HCT116 (cell line): ENCODE measurements around the gene SMARCAL1. TPM values are rescaled to one million over a fixed set of nuclear protein-coding genes. Genes with fewer than 3 reads are reported as not detected.

Experiments used
- ATAC-seq: fragments of 200-7000 bp; cut with Tn5 transposase; 2 replicates; pipeline ENCODE4 v1.9.1; 2020; ENCODE audit warnings: mild to moderate bottlenecking, moderate library complexity
- BruUV-seq: library from RNA; stranded (reverse); fragments of 400-500 nt; replicated peaks from 2 replicates; lab custom pipeline; 2021; lab: Mats Ljungman, UMichigan
- CTCF ChIA-PET: fragments of 300-600 bp; sonication (Branson Sonifier 250); formaldehyde crosslinking; loops from one replicate; lab custom pipeline; 2021; ENCODE audit warnings: antibody characterized with exemption; lab: Charles Lee
- POLR2A ChIA-PET: fragments of 300-600, 350-600 bp; sonication (Branson Sonifier 250); formaldehyde crosslinking; loops from one replicate; lab custom pipeline; 2021; ENCODE audit warnings: antibody characterized with exemption; lab: Charles Lee
- RAD21 ChIA-PET, 2 experiments: fragments of 300-600 bp; sonication (Branson Sonifier 250); formaldehyde crosslinking; loops; one replicate each; lab custom pipeline; 2023; ENCODE audit warnings: low total read pairs in 2 of 2; ENCODE audit not compliant: uncharacterized antibody in 2 of 2, unreplicated experiment in 2 of 2, low non-redundant PET in 1 of 2; lab: Charles Lee
- DNase-seq: peaks from one replicate; pipeline ENCODE4 v3.0.0-alpha.2; 2010; ENCODE audit warnings: low read depth, low spot score
- H2AFZ ChIP-seq: fragments of 200-600 bp; shearing (Covaris generic), sonication (generic); 2 replicates; pipeline ENCODE4 v1.6.1; 2017; ENCODE audit warnings: low read depth, mixed run types, mixed read lengths, antibody characterized with exemption, low read length; ENCODE audit not compliant: poor library complexity, severe bottlenecking
- H3K27ac ChIP-seq: 2 replicates; pipeline ENCODE4 v1.5.1; 2012; ENCODE audit warnings: low read depth, low read length
- H3K27me3 ChIP-seq: fragments of 200-600 bp; sonication (generic); 2 replicates; pipeline ENCODE4 v1.6.1; 2016; ENCODE audit warnings: mixed run types, low read length, mixed read lengths; ENCODE audit not compliant: insufficient read depth
- H3K36me3 ChIP-seq, 2 experiments: fragments of 200-500 bp in 1 of 2; fragments of 200-600 bp in 1 of 2; sonication (Bioruptor generic) in 1 of 2; sonication (generic) in 1 of 2; 2 replicates each; pipeline versions ENCODE4 v1.5.1 to v1.6.1; 2014 to 2016; ENCODE audit warnings: low read length in 2 of 2, inconsistent platforms in 1 of 2, mixed read lengths in 1 of 2, mixed run types in 1 of 2; ENCODE audit not compliant: insufficient read depth in 2 of 2, control insufficient read depth in 1 of 2
- H3K4me1 ChIP-seq, 2 experiments: fragments of 200-600 bp in 1 of 2; sonication (generic) in 1 of 2; 2 replicates each; pipeline versions ENCODE4 v1.5.1 to v1.6.1; 2012 to 2017; ENCODE audit warnings: low read length in 2 of 2, inconsistent platforms in 1 of 2, mild to moderate bottlenecking in 1 of 2, mixed read lengths in 1 of 2, mixed run types in 1 of 2, moderate library complexity in 1 of 2; ENCODE audit not compliant: insufficient read depth in 2 of 2, control insufficient read depth in 1 of 2
- H3K4me2 ChIP-seq: fragments of 200-600 bp; sonication (generic); 2 replicates; pipeline ENCODE4 v1.6.1; 2017; ENCODE audit warnings: mixed run types, low read length, mixed read lengths
- H3K4me3 ChIP-seq, 2 experiments: fragments of 200-600 bp in 1 of 2; sonication (generic) in 1 of 2; replicated peaks in 1 of 2; 2 replicates each; pipeline ENCODE4 v1.5.1; 2011 to 2016; ENCODE audit warnings: low read length in 2 of 2, control low read depth in 1 of 2, low read depth in 1 of 2, mild to moderate bottlenecking in 1 of 2, mixed read lengths in 1 of 2, mixed run types in 1 of 2
- H3K79me2 ChIP-seq: fragments of 200-600 bp; sonication (generic); 2 replicates; pipeline ENCODE4 v1.6.1; 2017; ENCODE audit warnings: mild to moderate bottlenecking, mixed run types, low read length, moderate library complexity, mixed read lengths; ENCODE audit not compliant: insufficient read depth
- H3K9ac ChIP-seq: fragments of 200-600 bp; sonication (generic); 2 replicates; pipeline ENCODE4 v1.6.1; 2016; ENCODE audit warnings: low read length, mixed read lengths
- H3K9me2 ChIP-seq: fragments of 200-600 bp; sonication (generic), shearing (Covaris generic); 2 replicates; pipeline ENCODE4 v1.6.1; 2017; ENCODE audit warnings: mixed run types, mild to moderate bottlenecking, moderate library complexity; ENCODE audit not compliant: insufficient read depth
- H3K9me3 ChIP-seq, 2 experiments: fragments of 200-500 bp in 1 of 2; fragments of 200-600 bp in 1 of 2; sonication (Bioruptor generic) in 1 of 2; sonication (generic) in 1 of 2; 2 replicates each; pipeline ENCODE4 v1.6.1; 2014 to 2017; ENCODE audit warnings: low read length in 2 of 2, mixed read lengths in 2 of 2, inconsistent platforms in 1 of 2, low read depth in 1 of 2, mild to moderate bottlenecking in 1 of 2, mixed run types in 1 of 2, moderate library complexity in 1 of 2; ENCODE audit not compliant: control insufficient read depth in 1 of 2, insufficient read depth in 1 of 2
- H4K20me1 ChIP-seq: fragments of 200-600 bp; sonication (generic), shearing (Covaris generic); 2 replicates; pipeline ENCODE4 v1.6.1; 2017; ENCODE audit warnings: mixed run types, mild to moderate bottlenecking, moderate library complexity; ENCODE audit not compliant: insufficient read depth
- CEBPB ChIP-seq: IDR thresholded peaks from 2 replicates; pipeline ENCODE4 v1.6.1; 2012; ENCODE audit warnings: low read depth
- EZH2 ChIP-seq: fragments of 200-600 bp; sonication (generic); IDR thresholded peaks from 2 replicates; pipeline ENCODE4 v1.6.1; 2017; ENCODE audit warnings: antibody characterized with exemption, mixed run types
- RAD21 ChIP-seq: IDR thresholded peaks from 2 replicates; pipeline ENCODE4 v1.6.1; 2012; ENCODE audit warnings: low read depth, mild to moderate bottlenecking
- SP1 ChIP-seq: IDR thresholded peaks from 2 replicates; pipeline ENCODE4 v1.6.1; 2012; ENCODE audit warnings: low read depth
- SRF ChIP-seq: IDR thresholded peaks from 2 replicates; pipeline ENCODE4 v1.6.1; 2012; ENCODE audit warnings: low read depth
- ZFX ChIP-seq: fragments of 450-650 bp; IDR thresholded peaks from 2 replicates; pipeline ENCODE4 v1.6.1; 2017
- intact Hi-C: fragments of 100-400 bp; cut with micrococcal nuclease; formaldehyde crosslinking; loops from 2 replicates; pipeline ENCODE4 v1.10.0; 2022
- total RNA-seq: library from RNA; stranded (reverse); gene quantifications from one replicate; pipeline ENCODE4 v1.2.1, GENCODE V29; 2021; ENCODE audit not compliant: unreplicated experiment
- TF ChIP-seq, protein P1 (sequence below), 3 experiments: fragments of 200-600 bp in 1 of 3; sonication (generic) in 1 of 3; IDR thresholded peaks in 2 of 3; conservative IDR thresholded peaks in 1 of 3; 2 replicates each; pipeline ENCODE4 v1.5.1; 2012 to 2017; ENCODE audit warnings: low read depth in 2 of 3, low read length in 2 of 3, antibody characterized with exemption in 1 of 3, borderline replicate concordance in 1 of 3, control low read depth in 1 of 3, mild to moderate bottlenecking in 1 of 3, mixed read lengths in 1 of 3, mixed run types in 1 of 3, moderate library complexity in 1 of 3; ENCODE audit not compliant: insufficient read depth in 1 of 3
- TF ChIP-seq, protein P2 (sequence below): IDR thresholded peaks from 2 replicates; pipeline ENCODE4 v1.6.1; 2012; ENCODE audit warnings: low read depth

Gene SMARCAL1
- total RNA-seq, 1 experiment from 2014 or later, result 18.0 TPM

- ChIA-PET POLR2A (interaction anchor here (1.4 kb wide), 1 partner anchor 144 kb away, joined by 4 read pairs; no protein-coding TSS in a partner anchor), RAD21 (interaction anchor here (1.2 to 1.7 kb wide), 3 partner anchors 143 to 147 kb away, joined by 4 to 10 read pairs (median 8); no protein-coding TSS in a partner anchor), CTCF (interaction anchor here (0.6 to 6.4 kb wide), 12 partner anchors 9 to 1194 kb away, joined by 3 to 142 read pairs (median 4); no protein-coding TSS in a partner anchor)
- no peaks in the 10 kb centered on the region for H4K20me1 ChIP-seq
- no peak overlapping the region for H3K27ac ChIP-seq
- no peak overlapping the region for H3K9ac ChIP-seq
- H3K4me3 ChIP-seq, result no peak overlapping the region
- H3K79me2 ChIP-seq, result no peaks in the 10 kb centered on the region
- no peaks in the 10 kb centered on the region for H3K9me2 ChIP-seq
- H2AFZ ChIP-seq, result no peak overlapping the region
- H3K27me3 ChIP-seq, result no peaks in the 10 kb centered on the region
- H3K36me3 ChIP-seq, result peaks cover 0 to 2% of the 10 kb centered on the region in 2 experiments; a peak in 1 of 4 replicates
- DNase-seq (peak; percentile 67), ATAC-seq (peak; percentile 88)
- no TSS peak for BruUV-seq
- intact Hi-C loops, result loop anchor here (1.0 to 5.0 kb wide), 4 partner anchors 147 to 1238 kb away; no protein-coding TSS in a partner anchor
- no peaks in the 10 kb centered on the region for H3K4me1 ChIP-seq
- TF ChIP-seq SP1 (no peak), ZFX (no peak), CEBPB (no peak), EZH2 (no peak), SRF (no peak), RAD21 (peak; percentile 80)
- TF ChIP-seq, protein P1, sequence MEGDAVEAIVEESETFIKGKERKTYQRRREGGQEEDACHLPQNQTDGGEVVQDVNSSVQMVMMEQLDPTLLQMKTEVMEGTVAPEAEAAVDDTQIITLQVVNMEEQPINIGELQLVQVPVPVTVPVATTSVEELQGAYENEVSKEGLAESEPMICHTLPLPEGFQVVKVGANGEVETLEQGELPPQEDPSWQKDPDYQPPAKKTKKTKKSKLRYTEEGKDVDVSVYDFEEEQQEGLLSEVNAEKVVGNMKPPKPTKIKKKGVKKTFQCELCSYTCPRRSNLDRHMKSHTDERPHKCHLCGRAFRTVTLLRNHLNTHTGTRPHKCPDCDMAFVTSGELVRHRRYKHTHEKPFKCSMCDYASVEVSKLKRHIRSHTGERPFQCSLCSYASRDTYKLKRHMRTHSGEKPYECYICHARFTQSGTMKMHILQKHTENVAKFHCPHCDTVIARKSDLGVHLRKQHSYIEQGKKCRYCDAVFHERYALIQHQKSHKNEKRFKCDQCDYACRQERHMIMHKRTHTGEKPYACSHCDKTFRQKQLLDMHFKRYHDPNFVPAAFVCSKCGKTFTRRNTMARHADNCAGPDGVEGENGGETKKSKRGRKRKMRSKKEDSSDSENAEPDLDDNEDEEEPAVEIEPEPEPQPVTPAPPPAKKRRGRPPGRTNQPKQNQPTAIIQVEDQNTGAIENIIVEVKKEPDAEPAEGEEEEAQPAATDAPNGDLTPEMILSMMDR (IDR thresholded peaks at IDR 0.05 in 2 of 3, conservative IDR thresholded peaks at IDR 0.05 in 1 of 3; ENCODE audit: borderline replicate concordance in 1 of 3, insufficient read depth in 1 of 3, low read depth in 2 of 3, low read length in 2 of 3), result peak; percentile 67 to 80 (median 76); a peak in 5 of 6 replicates
- TF ChIP-seq, protein P2, sequence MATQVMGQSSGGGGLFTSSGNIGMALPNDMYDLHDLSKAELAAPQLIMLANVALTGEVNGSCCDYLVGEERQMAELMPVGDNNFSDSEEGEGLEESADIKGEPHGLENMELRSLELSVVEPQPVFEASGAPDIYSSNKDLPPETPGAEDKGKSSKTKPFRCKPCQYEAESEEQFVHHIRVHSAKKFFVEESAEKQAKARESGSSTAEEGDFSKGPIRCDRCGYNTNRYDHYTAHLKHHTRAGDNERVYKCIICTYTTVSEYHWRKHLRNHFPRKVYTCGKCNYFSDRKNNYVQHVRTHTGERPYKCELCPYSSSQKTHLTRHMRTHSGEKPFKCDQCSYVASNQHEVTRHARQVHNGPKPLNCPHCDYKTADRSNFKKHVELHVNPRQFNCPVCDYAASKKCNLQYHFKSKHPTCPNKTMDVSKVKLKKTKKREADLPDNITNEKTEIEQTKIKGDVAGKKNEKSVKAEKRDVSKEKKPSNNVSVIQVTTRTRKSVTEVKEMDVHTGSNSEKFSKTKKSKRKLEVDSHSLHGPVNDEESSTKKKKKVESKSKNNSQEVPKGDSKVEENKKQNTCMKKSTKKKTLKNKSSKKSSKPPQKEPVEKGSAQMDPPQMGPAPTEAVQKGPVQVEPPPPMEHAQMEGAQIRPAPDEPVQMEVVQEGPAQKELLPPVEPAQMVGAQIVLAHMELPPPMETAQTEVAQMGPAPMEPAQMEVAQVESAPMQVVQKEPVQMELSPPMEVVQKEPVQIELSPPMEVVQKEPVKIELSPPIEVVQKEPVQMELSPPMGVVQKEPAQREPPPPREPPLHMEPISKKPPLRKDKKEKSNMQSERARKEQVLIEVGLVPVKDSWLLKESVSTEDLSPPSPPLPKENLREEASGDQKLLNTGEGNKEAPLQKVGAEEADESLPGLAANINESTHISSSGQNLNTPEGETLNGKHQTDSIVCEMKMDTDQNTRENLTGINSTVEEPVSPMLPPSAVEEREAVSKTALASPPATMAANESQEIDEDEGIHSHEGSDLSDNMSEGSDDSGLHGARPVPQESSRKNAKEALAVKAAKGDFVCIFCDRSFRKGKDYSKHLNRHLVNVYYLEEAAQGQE, result no peak
- H3K9me3 ChIP-seq, result no peaks in the 10 kb centered on the region
- no peak overlapping the region for H3K4me2 ChIP-seq
Observed at GRCh38 chr2:216519154-216519762, 107.0 kb downstream of the SMARCAL1 start.
